Stimulated activated CD8-positive, alpha-beta memory T cell treated with anti-CD3 and anti-CD28 coated beads, Interleukin-7, amount 100 ng/mL, for 1 hour (primary cell): ENCODE results near the gene PAEP.

Source experiments
- DNase-seq, 2 donors: peaks; one replicate each; pipeline ENCODE4 v3.0.0-alpha.2; 2020; ENCODE audit warnings: low read depth in 2 of 2

Gene PAEP

GRCh38 chr9:135615666-135616618 is 54.4 kb downstream of the PAEP start:
- DNase-seq: no peak
